KOPT-K1 (cell line): ENCODE results near the gene CYB5R3.
A peak's percentile ranks its signal among the peaks of the same experiment; 100 is the strongest.

Experiments
- H3K27ac ChIP-seq: fragments of 200-600 bp; sonication (generic); 2 replicates; pipeline ENCODE4 v1.5.1; 2016; ENCODE audit warnings: antibody characterized with exemption, mild to moderate bottlenecking, low read depth, low read length; ENCODE audit not compliant: poor library complexity, severe bottlenecking
- H3K36me3 ChIP-seq: fragments of 200-600 bp; sonication (generic); 2 replicates; pipeline ENCODE4 v1.5.1; 2017; ENCODE audit warnings: antibody characterized with exemption, mild to moderate bottlenecking, low read length, moderate library complexity; ENCODE audit not compliant: insufficient read depth
- H3K9me3 ChIP-seq: fragments of 200-600 bp; sonication (generic); 2 replicates; pipeline ENCODE4 v1.5.1; 2017; ENCODE audit warnings: antibody characterized with exemption, low read length, mild to moderate bottlenecking; ENCODE audit not compliant: insufficient read depth, poor library complexity, severe bottlenecking

The CYB5R3 gene

GRCh38 chr22:42649246-42650099, at the start of gene CYB5R3:
TSS of gene CYB5R3 (minus strand) at chr22:42649392. CDS start at chr22:42649315, 77 bp downstream.
- Histone ChIP-seq H3K9me3 (no peaks in the 10 kb centered on the region), H3K36me3 (no peaks in the 10 kb centered on the region; the same call in 1 of the 2 replicates), H3K27ac (peak within 1 kb of the TSS; percentile 66)

- no peak overlapping the region for H3K27ac ChIP-seq
- no peaks in the 10 kb centered on the region for H3K36me3 ChIP-seq
- no peaks in the 10 kb centered on the region for H3K9me3 ChIP-seq
Measured at GRCh38 chr22:42697542-42698013, 48.4 kb upstream of the CYB5R3 start.

- no peaks in the 10 kb centered on the region for H3K36me3 ChIP-seq
- no peaks in the 10 kb centered on the region for H3K9me3 ChIP-seq
- no peak overlapping the region for H3K27ac ChIP-seq
Measured at GRCh38 chr22:42696331-42696967, 47.3 kb upstream of the CYB5R3 start.

- no peaks in the 10 kb centered on the region for H3K9me3 ChIP-seq
- no peaks in the 10 kb centered on the region for H3K36me3 ChIP-seq
- H3K27ac ChIP-seq: no peak overlapping the region
Measured at GRCh38 chr22:42695294-42695693, 46.1 kb upstream of the CYB5R3 start.

- no peaks in the 10 kb centered on the region for H3K9me3 ChIP-seq
- H3K36me3 ChIP-seq: no peaks in the 10 kb centered on the region
- H3K27ac ChIP-seq: no peak overlapping the region
Measured at GRCh38 chr22:42693763-42694683, 44.8 kb upstream of the CYB5R3 start.

- Histone ChIP-seq H3K27ac (no peak overlapping the region), H3K36me3 (no peaks in the 10 kb centered on the region), H3K9me3 (no peaks in the 10 kb centered on the region)
Measured at GRCh38 chr22:42693055-42693762, 44.0 kb upstream of the CYB5R3 start.

- no peaks in the 10 kb centered on the region for H3K36me3 ChIP-seq
- H3K9me3 ChIP-seq: no peaks in the 10 kb centered on the region
- no peak overlapping the region for H3K27ac ChIP-seq
Measured at GRCh38 chr22:42692239-42693054, 43.3 kb upstream of the CYB5R3 start.

GRCh38 chr22:42691440-42691839, 42.2 kb upstream of the CYB5R3 start:
- Histone ChIP-seq H3K27ac (no peak overlapping the region), H3K36me3 (no peaks in the 10 kb centered on the region), H3K9me3 (no peaks in the 10 kb centered on the region)

GRCh38 chr22:42688241-42689211, 39.3 kb upstream of the CYB5R3 start:
- Histone ChIP-seq H3K27ac (no peak overlapping the region), H3K9me3 (no peaks in the 10 kb centered on the region), H3K36me3 (no peaks in the 10 kb centered on the region)

- H3K9me3 ChIP-seq: no peaks in the 10 kb centered on the region
- H3K27ac ChIP-seq: no peak overlapping the region
- H3K36me3 ChIP-seq: no peaks in the 10 kb centered on the region
Measured at GRCh38 chr22:42686756-42687491, 37.7 kb upstream of the CYB5R3 start.

- Histone ChIP-seq H3K9me3 (no peaks in the 10 kb centered on the region), H3K36me3 (no peaks in the 10 kb centered on the region), H3K27ac (no peak overlapping the region)
Measured at GRCh38 chr22:42685941-42686653, 36.9 kb upstream of the CYB5R3 start.
